Measurements from ENCODE around the gene IFNA7.
"Not testable (repeated sequence)": the region's sequence is repeated elsewhere in the genome, so short reads cannot be mapped to it uniquely, and the experiment has no call there.

Gene IFNA7

DNA sequence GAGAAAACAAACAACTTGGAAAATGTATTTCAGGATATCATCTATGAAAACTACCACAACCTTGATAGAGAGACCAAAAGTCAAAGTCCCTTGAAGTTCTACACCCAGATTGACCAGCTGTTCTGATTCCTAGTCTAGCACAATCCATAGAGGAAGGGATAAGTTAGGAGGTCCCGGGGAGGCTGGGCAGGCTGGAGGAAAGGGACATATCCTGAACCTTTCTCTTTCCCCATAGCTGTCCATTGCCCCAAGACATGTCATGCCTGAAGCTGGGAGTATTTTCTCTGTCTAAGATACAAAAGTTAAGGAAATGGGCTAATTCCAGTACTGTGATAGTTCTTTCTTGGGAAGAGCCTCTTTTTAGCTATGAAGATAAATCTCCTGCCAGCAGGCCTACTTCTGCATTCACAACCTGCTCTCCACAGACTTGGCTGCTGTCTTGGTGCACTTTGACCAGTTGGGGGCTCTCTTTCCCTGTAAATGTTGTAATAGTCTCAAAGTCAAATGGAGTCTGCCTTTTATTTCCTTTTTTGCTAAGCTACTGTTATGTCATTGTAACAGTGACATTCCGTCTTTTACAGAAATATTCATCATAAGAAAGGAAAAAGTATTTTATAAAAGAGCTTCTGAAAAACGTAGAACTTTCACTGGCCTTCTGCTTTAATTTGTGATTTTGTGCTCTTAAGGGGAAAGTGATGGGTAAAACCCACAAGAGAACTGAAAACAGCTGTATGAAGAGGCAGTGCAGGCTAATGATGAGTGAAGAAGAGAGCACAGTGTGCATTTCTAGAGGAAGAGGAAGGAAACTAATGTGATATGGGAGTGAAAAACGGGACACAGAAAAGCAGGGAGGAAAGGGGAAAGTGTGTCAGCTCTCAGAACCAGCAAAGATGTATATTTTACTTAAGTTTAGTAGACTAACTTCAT lies 18.9 kb downstream of the IFNA7 start:
- DNase-seq (ENCODE audit: low read depth in 2 of 2) = not testable (repeated sequence)

DNA sequence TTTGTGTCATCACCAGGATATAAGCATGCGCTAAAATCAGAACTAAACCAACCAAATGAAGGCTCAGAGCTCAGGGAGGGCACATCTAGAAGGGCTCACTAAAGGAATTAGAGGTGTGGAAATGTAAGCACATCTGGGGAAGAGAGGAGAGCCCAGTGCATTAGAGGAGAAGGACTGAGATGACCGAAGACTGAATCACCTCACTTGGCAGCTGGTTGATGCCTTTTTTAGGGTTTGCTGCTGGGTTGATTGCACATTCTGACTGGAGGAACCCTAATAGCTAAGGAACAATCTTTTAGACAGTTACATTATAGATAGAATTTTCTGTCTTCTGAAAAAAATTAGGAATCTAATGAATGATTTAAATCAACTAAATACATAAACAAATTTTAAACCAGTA lies 27.3 kb downstream of the IFNA7 start:
- no peak for DNase-seq (ENCODE audit: low read depth in 2 of 2)

DNA sequence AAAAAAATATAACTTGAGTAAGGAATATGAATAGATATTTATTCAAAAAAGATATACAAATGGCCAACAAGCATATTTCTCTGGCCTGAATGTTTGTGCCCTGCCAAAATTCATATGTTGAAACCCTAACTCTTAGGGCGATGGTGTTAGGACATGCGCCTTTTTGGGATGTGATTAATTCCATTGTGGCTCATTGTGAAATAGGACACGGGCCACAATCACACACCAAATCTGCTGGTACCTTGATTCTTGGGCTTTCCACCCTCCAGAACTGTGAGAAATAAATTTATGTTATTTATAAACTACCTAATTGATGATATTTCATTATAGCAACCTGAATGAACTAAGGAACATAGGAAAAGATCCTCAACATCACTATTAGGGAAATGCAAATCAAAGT lies 29.8 kb downstream of the IFNA7 start:
- DNase-seq (ENCODE audit: low read depth in 2 of 2) = no peak

DNA sequence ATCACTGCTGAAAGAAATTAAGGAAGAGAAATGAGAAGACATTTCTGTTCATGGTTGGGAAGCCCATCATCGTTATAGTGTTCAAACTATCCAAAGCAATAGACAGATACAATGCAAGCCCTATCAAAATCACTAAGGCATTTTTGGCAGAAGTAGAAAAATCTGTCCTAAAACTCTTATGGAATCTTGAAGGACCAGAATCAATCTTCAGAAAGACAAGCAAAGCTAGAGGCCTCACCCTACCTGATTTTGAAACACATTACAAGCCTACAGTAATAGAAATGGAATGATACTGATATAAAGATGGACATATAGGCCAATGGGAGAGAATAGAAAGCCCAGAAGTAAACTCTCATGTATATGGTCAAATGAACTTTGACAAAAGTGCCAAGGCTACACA lies 30.7 kb downstream of the IFNA7 start:
- no peak for DNase-seq (ENCODE audit: low read depth in 2 of 2)

DNA sequence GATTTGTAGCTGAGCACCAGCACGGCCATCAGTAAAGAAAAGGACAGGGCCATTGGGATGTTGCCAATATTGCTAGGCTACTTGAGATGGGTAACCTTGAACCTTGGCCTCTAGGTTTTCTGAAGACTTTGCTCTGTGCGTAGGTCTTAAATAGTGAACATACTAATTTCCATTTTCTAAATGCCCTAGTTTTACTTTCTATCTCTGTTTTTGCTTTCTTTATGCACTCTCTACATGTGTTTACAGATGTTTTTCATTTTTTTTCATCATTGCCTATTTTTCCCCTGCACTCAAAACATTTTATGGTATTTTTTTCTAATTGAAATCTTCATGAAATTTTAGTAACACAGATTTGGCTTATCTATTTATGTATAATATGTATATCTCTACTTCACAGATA lies 35.4 kb downstream of the IFNA7 start, which contains the start of gene IFNA21:
TSS of gene IFNA21 (minus strand) at position 101 of the 400 bp plus-strand sequence. CDS start at position 53, 48 bp downstream.
- not testable (repeated sequence) for DNase-seq (ENCODE audit: low read depth in 2 of 2)

DNA sequence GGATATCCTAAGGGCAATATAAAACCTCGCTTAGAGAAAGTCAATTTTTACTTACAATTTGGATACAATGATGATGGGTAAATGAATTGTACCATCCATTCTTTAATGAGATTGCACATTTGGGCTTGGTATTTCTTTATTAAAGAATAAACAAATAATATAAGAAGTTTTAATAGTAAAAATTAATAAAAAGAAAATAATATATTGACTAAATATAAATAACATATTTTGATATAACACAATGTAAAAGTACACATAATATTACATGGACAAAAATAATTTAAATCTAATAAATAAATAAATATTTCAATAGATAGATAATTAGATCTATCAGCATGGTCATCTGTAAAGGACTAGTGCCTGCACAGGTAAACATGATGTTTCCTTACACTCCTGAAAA lies 36.5 kb downstream of the IFNA7 start:
- DNase-seq (ENCODE audit: low read depth in 2 of 2) = no peak

DNA sequence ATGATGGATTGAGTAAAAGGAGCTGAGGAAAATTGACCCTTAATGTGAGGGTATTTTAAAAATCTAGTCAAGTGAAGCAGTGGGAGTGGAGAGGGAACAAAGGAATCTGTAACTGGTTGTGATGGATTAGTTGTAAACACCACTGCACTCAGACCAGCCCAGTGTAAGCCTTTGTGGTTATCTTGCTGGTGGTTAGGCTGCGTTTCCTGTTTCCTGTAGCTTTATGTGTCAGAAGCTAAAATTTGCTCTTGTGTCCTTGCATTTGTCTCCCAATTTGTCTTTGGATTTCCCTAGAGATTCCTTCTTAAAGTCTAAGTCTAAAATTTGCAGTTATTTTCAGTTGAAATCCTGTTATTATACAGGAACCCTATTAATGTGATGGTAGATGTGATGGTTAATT lies 41.8 kb downstream of the IFNA7 start:
- DNase-seq (ENCODE audit: low read depth in 2 of 2) = no peak

DNA sequence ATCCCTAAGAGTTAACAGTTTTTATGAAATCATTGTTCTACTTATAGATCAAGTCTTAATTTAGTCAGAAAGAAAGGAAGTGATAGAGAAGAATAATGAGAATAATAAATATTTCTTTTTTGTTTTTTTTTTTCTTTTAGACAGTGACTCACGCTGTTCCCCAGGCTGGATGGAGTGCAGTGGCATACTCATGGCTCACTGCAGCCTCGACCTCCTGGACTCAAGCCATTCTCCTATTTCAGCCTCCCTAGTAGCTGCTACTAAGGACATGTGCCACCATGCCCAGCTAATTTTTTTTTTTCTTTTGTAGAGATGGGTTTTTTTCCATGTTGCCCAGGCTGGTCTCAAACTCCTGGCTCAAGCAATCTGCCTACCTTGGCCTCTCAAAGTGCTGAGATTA lies 46.5 kb downstream of the IFNA7 start:
- DNase-seq (ENCODE audit: low read depth in 2 of 2) = no peak

DNA sequence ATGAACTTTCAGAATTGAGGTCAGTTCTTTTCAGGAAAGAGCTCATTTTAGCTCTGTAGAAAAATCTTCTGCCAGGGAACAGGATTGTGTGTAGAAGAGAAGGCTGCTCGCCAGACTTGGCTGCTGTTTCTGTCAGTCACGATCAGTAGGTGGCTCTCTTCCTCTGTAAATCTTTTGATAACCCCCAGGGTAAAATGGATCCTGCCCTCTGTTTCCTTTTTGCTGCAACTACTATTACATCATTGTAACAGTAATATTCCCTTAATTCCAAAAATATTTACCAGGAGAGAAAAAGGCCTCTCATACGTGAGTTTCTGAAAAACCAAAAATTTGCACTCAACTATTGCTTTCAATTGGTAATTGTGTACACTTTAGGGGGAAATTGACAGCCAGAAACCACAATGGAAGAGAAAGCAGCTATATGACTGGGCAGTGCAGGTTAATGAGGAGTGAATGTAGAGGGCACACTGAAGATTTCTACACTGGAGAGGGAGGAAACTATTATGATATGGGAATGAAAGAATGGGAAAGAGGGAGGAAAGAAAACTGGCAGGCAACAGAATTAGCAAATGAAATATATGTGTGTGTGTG lies 47.9 kb downstream of the IFNA7 start:
- DNase-seq (ENCODE audit: low read depth in 2 of 2) = no peak

DNA sequence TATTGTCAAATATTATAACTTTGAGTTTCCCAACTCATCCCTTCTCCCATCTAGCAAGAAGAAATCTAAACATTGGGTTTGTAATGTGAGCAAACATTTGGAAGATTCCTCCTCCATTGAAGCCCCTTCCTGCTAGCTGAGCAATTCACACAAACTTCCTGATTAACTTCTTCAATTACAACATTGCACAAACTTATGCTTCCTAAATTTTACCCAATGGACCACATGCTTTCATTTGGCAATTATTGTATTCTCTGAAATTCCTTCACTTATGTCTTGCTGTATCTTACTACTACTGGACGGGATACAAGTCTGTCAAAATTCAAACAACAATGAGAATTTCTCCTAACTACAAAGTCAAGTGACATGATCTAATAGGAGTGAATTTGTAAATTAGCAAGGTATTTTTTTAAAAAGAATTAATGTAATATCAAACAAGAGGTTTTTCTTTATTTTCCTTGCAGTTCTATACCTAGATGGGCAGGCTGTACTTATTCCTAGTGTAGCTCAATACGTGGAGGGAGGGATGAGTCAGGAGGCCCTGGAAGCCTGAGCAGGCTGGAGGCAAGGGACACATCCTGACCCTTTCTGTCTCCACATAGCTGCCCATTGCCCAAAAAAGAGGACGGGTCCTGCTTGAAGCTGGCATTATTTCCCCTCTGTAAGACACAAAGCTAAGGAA lies 48.5 kb downstream of the IFNA7 start:
- no peak for DNase-seq (ENCODE audit: low read depth in 2 of 2)

All from fibroblast of skin of left biceps (primary cell).